Left colon (tissue), 2 donors: ENCODE data around the gene USP31. TPM values are rescaled to one million over a fixed set of nuclear protein-coding genes. Genes with fewer than 3 reads are reported as not detected.

Experiments used
- ATAC-seq: fragments of 200-7000 bp; cut with Tn5 transposase; one replicate; pipeline ENCODE4 v1.9.1; 2020; ENCODE audit warnings: mild to moderate bottlenecking, moderate library complexity
- DNase-seq, 2 donors: peaks; one replicate each; pipeline ENCODE4 v3.0.0-alpha.2; 2020
- intact Hi-C, 2 donors: fragments of 100-400 bp; cut with DNase I in 1 of 2; cut with micrococcal nuclease in 1 of 2; formaldehyde crosslinking; loops; one replicate each; pipeline versions ENCODE4 v1.11.2 to v1.14.0; 2022; cut with DNase I, micrococcal nuclease
- total RNA-seq, 2 donors: library from RNA; stranded (reverse); fragmentation: NEBNext Ultra II Directional; extraction: Animal tissue kit (Norgen Biotek cat#: 25700); gene quantifications; one replicate each; pipeline ENCODE4 v1.2.1, GENCODE V29; 2021
- donor health status: DM: no; HTN: no; CAD: no.
- donor health status: DM: yes; HTN: yes; CAD: no.

USP31 gene
- total RNA-seq, 2 donors from 2014 or later: 5.8 to 7.5 TPM

DNA sequence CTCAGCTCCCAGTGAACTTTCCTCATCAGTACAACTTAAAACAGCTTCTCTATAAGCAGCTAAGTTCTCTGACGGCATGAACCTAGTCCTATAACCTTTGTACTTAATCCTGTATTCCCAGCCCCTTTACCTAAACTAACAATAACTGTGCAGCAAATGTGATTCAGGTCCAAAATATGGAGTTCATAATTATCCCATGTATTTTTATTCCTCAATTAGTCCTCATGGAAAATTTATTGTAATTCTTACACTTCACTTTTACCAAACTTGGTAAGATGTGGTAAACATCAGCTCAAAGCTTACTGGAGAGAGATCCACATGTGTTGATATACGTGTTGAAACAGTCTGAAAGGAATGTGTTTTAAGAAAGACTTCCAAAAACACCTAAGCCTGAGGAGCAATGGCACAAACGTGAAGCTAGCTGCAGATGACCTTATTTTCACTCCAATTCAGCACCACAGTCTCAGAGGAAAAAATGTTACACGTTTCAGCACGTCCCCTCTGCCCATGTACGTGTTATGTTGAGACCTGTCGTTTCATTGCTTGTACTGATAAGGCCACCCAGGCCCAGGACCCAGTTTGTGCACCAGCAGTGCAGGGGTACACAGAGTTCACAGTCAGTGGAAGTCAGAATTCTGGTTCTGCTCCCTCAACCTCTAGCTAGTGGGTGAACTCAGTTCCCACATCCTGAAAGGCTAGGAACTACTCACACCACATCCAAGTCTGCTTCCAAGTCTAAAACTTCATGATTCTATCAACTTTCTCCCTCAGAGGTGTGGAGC lies 7.1 kb downstream of the USP31 start:
- no peak for DNase-seq
- peak; percentile 77 for ATAC-seq
- intact Hi-C loops: no loop called here

DNA sequence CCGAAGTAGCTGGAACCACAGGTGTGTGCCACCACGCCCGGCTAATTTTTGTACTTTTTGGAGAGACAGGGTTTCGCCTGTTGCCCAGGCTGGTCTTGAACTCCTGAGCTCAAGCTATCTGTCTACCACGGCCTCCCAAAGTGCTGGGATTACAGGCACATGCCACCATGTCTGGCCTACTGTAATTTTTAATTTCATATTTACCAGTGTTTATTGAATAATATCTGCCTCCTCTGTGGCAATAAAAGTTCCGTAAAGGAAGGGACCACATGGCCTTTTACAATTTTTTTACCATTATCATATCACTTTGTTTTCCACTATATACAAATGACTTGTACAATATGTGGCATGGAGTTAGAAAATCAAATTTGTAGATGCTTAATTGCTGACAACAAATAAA lies 7.8 kb downstream of the USP31 start:
- intact Hi-C loops: no loop called here
- DNase-seq: no peak
- no peak for ATAC-seq

DNA sequence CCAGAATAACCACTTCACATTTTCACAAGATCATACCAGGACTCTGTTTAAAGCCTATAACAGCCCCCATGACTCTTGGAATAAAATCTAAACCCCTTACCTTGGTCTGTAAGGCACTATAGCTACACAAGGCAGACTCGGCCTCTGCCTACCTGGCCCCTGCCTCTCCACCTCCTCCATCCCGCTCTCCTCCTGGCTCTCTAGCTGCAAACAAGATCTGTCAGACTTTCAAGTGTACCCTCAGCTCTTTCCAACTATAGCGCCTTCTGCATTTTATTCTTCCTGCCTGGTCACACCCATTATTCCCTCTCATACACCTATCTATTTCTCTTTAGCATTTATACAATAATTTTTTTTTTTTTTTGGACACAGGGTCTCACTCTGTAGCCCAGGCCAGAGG lies 8.2 kb downstream of the USP31 start:
- intact Hi-C loops: no loop called here
- ATAC-seq: peak; percentile 23
- no peak for DNase-seq

DNA sequence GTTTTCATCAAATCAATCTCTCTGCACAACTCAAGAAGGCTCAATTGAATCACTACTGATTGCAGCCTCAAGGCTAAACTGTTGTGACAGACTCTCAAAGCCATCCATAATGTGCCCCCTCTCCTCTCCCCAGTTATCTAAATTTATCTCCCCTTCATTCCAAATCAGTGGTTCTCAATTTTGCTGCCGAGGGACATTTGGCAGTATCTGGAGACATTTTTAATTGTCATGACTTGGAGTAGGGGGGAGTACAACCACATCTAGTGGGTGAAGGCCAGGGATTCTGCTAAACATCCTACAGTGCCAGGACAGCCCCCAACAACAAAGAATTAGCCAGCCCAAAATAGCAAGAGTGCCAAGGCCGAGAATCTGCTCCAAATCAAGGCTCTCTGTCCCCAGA lies 9.1 kb downstream of the USP31 start:
- ATAC-seq (no peak), DNase-seq (no peak)
- intact Hi-C loops: no loop called here

DNA sequence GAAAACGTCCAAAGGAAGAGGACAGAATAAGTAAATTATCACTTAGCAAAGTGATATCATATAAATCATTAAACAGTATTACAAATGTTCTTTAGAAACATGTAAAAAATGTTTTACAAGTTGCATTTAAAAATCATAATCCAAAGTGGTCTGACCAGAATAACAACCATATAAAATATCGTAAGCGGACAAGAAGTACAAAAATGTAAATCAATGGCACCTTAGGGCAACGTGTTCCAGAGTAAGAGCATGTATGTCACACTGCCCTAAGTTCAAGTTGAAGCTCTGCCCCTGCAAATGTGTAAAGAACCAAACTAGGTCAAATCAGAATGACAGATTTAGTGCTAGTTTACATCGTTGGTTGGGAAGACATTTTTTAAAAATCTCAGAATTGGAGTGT lies 11.4 kb downstream of the USP31 start:
- no peak for ATAC-seq
- intact Hi-C loops: no loop called here
- no peak for DNase-seq

DNA sequence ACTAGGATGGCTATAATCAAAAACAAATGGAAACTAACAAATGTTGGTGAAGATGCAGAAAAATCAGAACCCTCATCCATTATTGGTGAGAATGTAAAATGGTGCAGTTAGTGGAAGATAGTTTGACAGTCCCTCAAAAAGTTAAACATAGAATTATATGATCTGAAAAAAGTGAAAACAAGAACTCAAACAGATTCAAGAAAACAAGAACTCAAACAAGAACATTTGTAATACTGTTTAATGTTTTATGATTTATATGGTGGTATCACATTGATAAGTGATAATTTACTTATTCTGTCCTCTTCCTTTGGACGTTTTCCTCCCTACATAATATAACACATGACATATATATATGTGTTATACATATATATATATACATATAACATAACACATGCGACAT lies 12.0 kb downstream of the USP31 start:
- intact Hi-C loops: no loop called here
- no peak for DNase-seq
- ATAC-seq: no peak

DNA sequence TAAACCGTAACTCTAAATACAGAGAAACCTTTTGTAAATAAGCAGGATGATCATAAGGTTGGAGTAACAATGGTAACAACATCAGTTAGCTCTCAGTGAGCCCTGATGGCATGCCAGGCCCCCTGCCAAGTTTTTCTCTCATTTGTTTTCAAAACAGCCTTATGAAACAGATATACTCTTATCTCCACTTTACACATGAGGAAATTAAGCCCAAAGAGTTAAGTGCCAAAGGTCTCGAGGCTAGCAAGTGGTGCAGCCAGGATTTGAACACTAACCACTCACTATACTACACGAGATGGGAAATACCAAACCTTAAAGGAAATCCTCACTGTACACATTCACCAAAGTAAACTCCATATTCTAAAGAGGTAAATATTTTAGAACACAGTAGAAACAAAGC lies 15.0 kb downstream of the USP31 start:
- intact Hi-C loops: no loop called here
- DNase-seq: peak in 1 of 2 donors; percentile 50
- peak; percentile 87 for ATAC-seq

DNA sequence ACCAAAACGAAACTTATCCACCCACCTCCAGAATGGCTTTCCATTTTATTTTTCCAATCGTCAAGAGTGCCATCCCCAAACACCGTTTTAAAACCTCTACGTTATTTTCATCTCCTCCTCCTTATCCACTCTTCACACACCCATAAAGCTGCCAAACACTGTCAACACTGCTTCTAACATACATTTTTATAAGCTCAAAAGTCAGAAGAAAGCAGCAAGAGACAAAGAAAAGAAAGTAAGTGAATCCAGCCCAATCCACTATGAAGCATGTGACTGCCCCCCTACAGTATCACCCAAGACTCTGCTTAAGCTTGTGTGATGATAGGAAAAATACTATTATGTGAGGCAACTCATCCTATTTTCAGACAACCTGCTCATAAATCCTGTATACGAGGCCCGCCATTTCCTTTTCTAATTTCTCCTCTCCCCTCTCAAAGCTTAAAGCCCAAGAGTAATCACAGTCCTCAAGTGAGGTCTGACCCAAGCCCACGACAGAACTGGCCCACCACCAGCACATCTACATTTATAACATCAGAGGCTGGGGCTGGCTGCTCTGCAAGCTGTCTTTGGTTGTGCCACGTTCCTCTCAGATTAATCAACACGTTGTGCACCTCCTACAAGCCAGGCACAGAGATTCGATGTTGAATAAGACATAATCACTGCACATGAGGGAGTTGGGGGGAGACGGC lies 16.3 kb downstream of the USP31 start:
- DNase-seq (peak in 1 of 2 donors; percentile 10), ATAC-seq (no peak)
- intact Hi-C loops: no loop called here

DNA sequence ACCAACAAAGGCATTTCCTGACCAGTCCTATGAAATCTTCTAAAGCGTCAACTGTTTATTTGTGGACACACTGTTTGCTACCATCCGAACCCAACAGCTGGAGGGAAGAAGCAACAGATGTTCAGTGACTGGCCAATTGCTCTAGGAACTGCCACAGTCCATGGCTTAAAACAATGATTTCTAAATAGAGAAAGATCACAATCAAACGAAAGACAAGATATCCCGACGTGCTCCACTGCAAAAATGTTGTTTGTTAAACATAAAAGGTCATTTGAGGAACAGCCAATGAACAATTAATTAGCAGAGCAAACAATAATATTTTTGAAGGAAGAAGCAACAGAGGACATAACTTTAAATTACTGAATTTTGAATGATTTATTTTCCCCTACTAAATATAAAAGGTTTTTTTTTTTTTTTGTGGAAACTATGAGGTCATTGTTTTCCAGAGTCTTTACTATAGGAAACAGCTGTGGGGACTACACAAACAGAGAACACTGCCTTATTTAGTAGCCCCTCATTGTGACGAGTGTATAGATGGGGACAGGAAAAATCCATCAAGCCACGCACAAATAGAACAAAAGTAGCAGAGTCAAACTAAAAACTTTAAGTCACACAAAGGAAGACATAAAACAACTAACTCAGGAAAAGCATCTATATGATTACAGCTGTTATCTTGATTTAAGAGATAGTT lies 17.2 kb downstream of the USP31 start:
- no peak for DNase-seq
- intact Hi-C loops: no loop called here
- ATAC-seq: no peak

DNA sequence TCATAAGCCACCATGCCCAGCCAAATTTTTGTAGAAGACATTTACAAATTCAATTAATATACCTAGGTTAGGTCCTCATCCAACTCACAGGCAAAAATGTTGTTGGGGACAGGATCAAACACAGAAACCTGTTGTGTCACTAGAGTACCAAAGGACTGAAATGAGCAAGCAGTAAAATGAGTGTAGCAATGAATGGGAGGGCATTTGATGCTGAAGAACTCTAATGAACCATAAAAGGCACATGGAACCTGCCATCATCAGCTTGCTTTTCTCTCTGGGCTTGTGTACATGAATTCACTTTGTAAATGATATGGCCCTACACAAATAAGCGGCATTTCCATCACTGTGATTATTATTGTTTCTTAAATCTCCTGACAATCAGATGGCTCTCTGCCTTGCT lies 17.8 kb downstream of the USP31 start:
- intact Hi-C loops: no loop called here
- DNase-seq (no peak), ATAC-seq (no peak)

DNA sequence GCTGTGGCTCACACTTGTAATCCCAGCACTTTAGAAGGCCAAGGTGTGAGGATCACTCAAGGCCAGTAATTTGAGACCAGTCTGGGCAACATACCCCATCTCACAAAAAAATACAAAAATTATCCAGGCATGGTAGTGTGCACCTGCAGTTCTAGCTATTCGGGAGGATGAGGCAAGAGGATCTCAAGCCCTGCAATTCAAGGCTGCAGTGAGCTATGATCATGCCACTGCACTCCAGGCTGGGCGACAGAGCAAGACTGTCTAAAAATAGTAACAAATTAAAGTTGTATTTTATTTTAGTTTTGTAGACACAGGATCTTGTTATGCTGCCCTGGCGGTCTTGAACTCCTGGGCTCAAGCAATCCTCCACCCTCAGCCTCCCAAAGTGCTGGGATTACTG lies 18.2 kb downstream of the USP31 start:
- DNase-seq (no peak), ATAC-seq (no peak)
- intact Hi-C loops: no loop called here

DNA sequence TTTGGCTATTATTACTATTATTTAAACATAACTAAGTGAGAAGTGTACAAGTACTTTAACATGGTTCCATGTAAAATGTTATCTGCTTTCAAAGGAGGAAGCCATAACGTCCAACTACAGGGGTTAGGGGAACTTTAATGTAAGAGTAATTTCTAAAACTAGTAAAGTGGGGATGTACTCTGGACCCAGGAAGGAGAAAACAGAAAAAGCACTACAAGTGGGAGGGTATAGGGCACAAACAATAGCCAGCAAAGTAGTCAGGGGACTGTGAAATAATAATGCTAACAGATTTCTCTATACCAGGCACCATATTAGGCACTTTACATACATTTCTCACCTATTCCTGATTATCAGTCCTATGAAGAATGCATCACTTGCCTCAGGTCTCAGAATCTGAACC lies 19.6 kb downstream of the USP31 start:
- intact Hi-C loops: no loop called here
- no peak for DNase-seq
- peak; percentile 59 for ATAC-seq

DNA sequence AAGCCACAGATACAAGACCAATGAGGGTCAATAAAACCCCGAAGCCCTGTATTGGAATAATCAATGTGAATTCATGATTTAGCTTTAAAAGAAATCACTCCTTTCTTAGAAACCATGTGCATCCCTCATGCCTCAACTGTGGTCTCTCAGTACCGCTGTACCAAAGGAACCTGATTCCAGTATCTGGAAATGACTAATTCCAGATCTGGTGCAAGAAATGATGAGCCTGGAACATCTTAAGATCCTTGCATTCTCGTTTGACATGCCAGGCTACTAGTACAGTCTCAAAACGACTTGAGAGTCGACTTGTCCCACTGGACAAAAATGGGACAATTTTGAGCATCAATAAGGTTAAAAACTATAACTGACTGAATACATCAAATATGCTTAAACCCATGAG lies 21.2 kb downstream of the USP31 start:
- DNase-seq (no peak), ATAC-seq (no peak)
- intact Hi-C loops: no loop called here

DNA sequence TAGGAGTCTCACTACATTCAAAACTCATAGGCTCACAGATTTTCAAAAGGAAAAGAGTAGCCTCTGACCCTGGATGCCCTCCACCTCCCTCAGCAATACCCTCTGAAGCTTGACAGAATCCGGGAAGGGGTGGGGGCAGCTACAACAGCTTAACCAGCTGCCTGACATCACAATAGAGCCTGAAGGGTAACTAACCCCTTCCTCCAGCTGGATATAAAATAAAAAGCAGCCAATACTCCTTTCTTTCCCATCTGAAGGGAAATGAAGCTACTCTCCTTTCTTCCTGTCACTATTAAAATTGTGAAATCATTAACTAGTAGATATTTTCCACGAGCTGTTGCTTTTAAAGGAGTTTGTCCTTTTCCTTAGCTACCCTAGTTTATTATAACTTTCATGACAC lies 24.0 kb downstream of the USP31 start:
- no peak for DNase-seq
- intact Hi-C loops: no loop called here
- ATAC-seq: no peak

DNA sequence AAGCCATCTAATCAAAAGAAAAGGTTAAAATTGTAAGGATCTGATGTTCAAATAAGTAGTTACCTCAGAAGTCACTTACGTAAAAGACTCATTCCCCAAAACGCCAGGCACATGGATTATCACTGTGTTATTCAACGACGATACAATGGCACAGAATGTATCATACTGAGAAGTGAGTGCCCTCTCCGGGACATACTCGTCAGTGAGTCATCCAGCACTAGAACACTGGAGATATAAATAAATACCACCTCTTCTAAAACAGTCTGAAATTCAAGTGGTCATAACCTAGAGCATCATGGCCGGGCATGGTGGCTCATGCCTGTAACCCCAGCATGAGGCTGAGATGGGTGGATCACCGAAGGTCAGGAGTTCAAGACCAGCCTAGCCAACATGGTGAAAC lies 24.9 kb downstream of the USP31 start:
- intact Hi-C loops: no loop called here
- DNase-seq (no peak), ATAC-seq (no peak)

DNA sequence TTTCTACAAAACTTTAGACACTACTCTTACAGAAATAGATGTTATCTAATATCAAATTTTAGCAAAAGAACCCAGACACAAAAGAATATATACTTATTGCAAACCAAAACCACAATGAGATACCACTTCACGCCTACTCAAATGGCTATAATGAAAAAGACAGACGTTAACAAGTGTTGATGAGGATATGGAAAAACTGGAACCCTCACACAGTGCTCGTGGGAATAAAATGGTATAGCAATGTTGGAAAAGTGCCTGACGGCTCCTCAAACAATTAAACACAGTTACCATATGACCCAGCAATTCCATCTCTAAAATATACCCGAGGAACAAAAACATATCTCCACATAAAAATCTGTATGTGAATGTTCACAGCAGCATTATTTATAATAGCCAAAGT lies 27.1 kb downstream of the USP31 start:
- intact Hi-C loops: no loop called here
- DNase-seq (no peak), ATAC-seq (no peak)

DNA sequence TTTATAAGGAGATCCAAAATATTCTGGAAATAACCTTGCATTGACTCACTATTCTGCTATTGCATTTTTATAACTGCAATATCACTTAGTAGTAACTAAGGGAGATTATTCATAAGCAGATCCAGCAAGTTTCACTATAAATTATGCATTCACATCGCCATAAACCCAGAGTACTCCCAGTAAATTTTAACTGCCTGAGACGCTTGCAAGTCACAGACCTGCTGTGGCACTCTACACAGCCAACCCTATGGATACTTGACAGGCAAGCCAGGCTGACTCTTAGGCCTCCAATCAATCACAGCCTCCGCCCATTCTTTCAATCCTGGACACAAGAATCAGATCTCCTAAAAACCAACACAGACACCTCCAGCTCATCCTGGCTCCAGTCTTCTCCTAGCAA lies 28.2 kb downstream of the USP31 start:
- ATAC-seq (peak; percentile 90), DNase-seq (no peak)
- intact Hi-C loops: no loop called here

DNA sequence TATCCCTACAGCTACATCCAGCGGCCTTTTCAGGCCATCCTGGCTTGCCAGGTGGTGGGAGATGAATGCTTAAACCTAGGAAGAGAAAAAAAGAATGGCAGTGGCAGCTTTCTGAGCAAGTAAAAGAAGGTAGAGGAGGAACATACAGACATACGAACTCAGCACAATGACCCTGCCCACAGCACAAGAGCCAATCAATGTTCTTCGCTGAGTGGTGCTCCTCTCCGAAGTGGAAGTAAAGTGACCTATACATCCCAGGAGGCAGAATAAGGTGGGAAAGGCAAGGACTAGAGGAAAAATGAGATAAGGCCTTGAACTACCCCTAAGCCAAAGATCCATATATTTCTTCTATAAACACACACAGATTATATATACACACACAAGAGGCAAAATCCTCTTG lies 28.7 kb downstream of the USP31 start:
- no peak for DNase-seq
- intact Hi-C loops: no loop called here
- no peak for ATAC-seq

DNA sequence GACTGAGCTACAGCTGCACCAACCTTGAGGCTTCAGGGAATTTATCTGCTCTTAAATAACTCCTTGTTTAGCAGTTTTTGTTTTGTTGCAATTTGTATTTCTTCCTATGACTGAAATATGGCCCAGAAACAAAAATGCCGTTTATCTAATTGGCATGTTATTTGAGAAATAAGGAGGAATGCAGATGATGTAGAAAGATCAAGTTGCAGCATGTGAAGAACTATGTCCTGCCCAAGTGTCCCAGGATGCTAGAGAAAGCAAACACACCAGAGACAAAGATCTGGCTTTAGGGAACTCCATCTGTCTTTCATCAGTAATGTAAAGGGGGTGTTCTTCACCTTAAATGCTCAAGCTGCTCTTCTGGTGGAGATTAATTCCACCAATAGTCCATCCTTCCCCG lies 29.7 kb downstream of the USP31 start:
- intact Hi-C loops: no loop called here
- no peak for DNase-seq

More for the DNA sequence above, 29.7 kb downstream of the USP31 start:
- no peak for ATAC-seq
